Activated CD4-positive, alpha-beta T cell treated with anti-CD3 and anti-CD28 coated beads, Interleukin-2, amount 50 U/mL, for 48 hours (primary cell): ENCODE results near the gene LPP.

Experiments used
- DNase-seq, 2 experiments: peaks; one replicate each; pipeline ENCODE4 v3.0.0-alpha.2; 2020

Gene LPP

DNA sequence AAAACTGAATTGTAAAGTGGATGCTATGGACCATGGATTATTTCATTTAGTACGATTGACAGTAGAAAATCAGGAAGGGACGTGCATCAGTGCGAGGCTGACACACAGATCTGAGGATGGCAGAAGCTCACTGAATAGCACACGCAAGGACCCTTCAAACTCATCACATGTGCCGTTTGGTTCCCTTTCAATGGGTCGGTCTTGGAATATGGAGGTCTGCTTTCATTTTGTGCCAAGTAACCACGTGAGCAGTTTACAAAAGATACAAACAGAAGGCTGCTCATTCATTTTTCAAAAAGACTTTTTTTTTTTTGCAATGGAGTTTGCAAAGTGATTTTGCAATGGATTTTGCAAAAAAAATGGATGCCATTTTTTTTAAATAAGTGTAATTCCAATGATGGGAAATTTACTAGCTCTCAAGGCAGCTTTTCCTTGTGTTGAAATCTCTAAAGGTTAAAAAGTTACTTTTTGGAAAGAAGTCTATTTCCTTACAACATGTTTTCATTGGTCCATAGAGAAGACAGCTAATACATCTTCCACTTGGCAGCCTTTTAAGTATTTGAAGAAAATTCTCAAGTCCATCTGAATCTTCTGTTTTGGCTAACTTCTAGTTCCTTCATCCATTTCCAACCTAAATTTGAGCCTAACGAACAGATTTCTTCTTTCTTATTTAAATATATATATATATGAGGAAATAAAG is 625.5 kb downstream of the LPP start:
- DNase-seq = no peak

DNA sequence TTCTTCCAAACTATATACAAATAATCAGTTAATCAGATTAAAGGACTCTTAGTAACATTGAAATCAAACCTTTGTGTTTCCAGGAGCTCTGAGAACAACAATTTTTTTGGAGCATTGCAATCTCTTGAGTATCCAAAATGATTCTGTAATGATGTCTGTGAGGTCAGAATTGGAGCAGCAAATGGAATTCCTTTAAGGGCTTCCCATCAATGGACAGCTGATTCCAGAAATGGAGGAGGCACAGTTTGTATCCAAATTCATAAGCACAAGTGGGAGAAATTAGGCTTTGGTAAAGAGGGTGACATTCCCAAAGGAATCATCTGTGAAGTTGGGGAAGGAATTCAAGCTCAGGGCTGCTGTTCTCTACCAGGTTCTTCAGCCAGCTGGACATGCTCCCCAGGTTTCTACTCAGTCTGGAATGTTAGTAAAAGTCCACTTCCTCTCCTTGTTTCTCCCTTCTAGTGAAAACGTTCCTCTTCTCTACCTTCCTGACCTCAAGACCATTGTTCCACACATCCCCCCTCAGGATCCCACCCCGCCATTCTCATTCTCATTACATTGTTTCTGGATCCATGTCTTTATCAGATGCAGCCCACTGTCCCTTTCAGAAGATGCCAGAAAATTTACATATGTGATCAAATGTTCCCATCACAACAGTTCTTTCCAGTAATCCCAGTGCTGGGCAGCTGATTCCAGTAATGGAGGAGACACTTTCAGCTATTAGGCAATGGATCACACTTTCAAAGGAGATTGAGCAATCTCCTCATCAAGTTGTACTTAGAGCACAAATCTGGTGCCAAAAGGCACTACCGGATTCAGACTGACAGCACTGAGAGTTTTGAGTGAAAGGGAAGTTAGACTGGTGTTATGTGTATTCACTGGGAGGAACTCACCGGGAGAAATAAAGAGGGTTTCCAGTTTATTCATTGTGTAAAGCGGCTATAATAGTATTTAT is 626.5 kb downstream of the LPP start:
- DNase-seq = no peak

DNA sequence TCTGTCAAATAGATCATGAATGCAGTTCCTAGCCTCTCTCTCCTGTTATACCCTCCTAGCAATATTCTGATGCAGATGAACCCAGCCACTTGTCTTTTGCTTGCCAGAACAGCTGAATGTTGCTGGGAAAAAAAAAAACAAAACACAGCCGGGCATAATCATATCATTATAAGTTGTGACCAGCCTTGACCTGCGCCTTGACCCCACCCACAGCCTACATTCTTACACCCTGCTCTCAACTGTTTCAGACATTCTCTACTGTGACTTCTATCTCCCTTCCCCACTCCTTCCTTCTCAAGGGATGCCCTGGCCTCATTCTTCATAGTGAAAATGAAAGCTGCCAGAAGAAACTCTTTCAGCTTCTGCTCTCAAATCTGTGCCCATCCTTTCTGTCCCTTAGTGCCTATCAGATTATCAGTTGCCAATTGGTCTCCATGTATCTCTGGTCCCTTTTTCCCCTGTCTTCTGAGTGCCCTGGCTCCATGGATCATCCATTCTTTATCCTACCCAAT is 628.7 kb downstream of the LPP start:
- no peak for DNase-seq

DNA sequence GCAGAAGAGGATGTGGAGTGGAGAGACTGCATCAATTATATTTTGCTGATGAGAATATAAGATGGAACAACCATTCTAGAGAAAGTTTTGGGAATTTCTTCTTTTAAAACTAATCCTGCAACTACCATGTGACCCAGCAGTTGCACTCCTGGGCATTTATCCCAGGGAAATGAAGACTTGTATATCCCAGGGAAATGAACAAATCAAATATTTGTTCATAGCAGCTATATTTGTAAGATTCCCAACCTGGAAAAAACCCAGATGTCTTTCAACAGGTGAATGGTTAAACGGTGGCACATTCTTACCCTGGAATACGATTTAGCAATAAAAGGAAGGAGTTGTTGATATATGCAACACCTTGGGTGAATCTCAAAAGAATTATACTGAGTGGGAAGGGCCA is 632.5 kb downstream of the LPP start:
- DNase-seq = no peak

DNA sequence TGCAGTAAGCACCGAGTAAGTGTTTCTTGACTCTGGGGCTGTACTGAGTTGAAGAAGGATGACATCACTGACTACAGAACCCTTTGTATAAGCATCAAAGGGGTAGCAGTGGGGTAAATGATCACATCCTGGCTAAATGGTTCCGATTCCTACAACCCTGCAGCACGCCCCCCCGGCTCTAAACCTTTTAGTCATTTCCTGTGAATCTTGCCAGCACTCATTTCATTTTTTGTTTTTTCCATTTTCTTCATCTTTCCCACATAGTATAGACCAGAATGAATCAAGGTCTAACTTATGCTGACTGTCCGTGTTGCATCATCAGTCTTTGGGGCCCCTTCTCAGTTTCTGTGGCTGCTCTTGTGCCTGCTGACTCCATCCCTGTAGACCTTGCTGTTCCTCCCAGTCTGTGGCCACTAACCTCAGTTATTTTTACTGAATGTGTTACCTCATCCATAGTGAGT is 634.7 kb downstream of the LPP start:
- DNase-seq = peak; percentile 74 to 81

DNA sequence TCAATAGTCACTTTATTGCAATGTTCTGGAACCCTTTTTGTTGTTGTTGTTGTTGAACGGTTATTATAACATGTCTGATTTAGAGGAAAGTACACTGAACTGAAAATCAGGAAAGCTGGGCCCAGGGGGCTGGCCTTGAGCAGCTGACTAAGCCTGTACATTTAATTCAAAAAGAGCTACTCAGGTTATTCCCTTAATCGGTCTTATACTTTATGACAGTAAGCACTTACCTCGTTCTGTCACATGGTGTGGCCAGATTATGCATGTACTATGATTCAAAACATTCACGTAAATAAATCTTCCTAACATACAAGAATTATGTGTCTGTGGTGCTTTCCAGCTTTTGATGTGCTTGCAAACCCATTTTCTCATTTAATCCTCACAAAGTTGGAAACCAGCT is 635.3 kb downstream of the LPP start:
- no peak for DNase-seq

DNA sequence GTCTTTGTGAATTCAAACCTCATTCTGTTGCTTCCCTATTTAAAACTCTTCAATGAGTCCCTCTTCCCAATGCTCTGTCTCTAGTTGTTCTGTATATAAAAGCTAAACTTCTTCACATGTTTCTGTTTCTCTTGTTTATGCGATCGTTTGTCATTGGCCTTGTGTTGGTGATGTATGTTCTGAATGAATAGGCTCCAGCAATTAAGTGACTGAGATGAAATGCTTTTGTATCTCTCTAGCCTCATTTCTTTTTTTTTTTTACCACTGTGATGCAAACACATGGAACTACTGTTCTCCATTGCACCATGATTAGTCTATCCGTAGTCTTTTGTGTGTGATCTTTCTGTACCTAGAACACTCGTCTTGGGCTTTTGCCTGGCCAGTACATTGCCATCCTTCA is 637.4 kb downstream of the LPP start:
- no peak for DNase-seq

DNA sequence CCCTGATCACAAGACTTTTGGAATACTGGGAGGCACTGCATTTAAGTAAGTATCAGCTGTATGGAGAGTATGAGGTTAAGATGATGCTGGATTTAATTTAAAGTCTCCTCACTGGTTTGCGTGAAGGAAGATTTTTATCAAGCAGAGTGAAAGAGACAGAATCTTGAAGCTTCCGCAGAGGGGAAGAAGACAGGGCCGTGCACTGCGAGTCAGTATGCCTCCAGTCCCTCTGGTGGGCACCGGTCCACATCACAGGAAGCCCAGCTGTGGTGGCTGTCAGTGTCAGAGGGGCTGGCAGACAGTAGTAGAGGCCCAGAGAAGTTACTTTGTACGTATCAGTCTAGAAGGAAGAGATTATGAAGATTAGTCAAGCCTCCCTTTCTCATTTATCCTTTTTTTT is 638.8 kb downstream of the LPP start:
- no peak for DNase-seq

DNA sequence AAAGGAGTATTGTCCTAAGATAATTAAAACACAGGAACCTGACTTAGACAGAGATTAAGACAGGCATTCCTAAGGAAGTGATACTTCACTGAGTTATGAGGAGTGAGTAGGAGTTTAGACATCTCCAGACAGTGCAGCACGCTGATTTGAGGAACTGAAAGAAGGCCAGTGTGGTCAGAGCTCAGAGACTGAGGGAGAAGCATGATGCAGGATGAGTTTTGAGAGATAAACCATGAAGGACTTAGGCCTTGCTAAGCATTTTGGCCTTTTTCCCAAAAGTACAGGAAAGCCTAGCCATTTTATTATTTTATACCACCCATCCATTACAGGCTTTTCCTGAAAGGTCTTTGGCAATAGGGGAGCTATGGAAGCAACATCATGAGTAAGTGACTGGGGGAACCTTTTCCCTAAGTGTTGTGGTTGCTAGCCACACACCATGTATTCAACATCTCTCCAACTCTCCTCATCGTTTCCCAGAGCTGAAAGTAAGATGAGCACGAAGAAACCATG is 642.2 kb downstream of the LPP start:
- DNase-seq = no peak

DNA sequence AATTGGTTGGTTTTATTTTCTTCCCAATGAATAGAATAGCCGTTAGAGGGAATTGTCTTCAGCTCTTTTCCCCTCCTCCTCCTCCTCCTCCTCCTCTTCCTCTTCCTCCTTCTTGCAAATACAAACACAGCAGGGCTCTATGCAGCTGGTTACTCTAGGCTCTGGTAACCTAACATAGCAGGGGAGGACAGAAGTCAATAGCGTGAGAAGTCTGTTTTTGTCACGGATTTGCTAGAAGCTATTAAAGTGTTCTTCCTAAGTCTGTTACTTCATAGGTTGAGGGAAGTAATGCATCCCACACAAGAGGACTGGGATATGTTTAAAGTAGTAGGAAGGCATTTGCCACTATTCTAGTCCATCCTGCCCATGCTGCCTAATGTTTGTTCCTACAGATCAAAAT is 643.1 kb downstream of the LPP start:
- no peak for DNase-seq

DNA sequence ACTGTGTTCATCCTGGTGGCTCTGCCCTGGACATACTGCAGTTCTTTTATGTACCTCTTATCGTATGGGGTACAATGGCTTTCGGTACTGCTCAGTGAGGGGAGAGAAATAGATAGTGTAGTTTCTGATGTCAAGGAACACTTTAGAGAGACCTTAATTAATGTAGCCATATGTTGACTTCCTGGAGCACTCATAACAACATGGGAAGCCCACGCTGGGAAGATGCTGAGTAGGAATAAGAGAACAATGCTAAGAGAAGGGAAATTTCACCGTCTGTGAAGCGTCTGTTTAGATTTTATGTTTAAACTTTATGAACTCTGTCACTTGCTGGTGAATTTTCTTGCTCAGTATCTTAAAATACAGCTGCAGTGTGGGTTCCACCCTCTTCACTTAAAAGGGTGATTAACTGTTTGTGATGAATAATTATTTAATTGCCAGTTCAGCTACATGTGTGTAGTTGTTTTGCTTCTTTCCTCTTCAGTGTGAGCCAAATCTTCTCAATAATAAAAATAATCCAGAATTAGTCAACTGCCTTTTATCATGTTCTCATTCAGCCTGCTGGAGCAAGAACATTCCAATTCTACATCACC is 644.7 kb downstream of the LPP start:
- DNase-seq = no peak

DNA sequence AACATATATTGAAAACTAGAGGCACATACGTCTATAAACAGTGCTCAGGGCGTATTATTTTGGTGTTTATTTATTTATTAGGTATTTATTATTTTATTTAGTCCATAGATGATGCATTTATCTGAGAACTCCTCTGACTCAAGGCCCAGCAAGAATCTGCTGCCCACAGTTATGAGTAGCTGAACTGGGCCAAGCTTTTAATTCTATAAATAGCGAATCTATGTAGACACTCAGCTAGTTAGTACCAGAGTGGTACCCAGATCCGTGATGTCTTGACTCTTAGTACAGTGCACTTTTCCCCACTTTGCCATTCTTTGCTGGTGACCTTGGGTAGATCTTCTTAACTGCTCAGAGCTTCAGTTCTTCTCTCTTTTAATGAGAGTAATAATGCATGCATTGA is 647.4 kb downstream of the LPP start:
- DNase-seq = no peak

DNA sequence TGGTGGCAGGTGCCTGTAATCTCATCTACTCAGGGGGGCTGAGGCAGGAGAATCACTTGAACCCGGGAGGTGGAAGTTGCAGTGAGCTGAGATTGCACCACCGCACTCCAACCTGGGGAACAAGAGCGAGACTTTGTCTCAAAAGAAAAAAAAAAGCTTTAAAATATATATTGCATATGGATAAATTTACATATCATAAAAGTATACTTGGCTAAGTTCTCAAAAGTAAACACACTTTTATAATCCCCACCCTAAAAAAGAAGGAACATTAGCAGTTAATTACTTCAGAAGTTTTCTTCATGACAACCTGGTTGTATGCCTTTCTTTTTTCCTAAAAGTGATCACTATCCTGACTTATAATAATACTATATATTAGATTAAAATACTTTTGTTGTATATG is 648.7 kb downstream of the LPP start:
- no peak for DNase-seq

DNA sequence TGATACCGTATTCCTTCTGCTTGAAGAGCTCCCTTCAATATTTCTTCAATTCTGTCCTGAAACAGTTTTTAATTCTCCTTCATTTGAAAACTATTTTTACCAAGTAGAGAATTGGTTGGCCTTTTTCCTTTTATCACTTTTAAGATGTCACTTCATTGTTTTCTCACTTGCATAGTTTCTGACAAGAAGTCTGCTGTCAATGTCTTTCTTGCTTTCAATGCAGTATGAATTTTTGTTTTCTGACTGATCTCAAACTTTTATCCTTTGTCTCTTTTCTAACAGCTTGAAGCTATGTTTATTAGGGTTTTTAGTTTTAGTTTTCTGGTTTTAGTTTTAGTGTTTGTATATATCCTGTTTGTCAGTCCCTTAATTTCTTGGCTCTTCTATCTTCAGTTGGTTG is 653.0 kb downstream of the LPP start:
- DNase-seq = no peak

DNA sequence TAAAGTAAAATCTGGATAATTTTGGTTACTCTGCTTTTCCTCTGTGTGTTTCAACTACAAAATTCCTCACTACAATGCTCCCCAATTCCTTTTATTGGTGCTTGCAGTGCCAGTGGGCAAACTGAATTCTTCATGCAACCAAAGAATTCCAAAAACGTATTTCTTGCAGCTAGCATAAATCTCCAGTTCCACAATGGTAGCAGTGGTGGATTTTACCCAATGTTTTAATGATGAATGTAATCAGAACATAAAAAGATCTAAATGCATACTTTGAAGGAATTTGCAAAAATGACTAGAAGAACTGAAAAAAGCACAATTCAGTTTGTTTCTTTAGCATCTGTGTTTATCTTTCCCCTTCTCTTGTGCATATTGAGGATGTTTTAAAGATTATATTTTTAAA is 658.2 kb downstream of the LPP start:
- DNase-seq = no peak

DNA sequence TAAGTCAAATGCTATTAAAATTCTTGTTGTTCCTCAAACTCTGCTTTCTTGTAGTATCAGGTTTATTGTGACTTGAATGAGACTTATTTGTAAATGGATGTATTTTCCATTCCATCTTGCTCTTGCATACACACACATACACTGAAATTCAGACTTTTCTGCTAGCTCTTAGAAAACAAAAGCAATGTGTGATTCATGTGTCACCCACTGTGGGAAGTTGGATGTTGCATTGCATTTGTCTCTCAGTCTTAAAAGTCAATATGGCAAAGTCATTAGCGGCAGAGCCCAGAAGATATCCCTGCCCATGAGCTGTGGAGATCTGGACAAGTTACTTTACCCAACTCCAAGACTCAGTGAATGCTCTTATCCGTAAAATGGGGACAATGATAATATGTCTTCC is 660.6 kb downstream of the LPP start:
- DNase-seq = no peak

DNA sequence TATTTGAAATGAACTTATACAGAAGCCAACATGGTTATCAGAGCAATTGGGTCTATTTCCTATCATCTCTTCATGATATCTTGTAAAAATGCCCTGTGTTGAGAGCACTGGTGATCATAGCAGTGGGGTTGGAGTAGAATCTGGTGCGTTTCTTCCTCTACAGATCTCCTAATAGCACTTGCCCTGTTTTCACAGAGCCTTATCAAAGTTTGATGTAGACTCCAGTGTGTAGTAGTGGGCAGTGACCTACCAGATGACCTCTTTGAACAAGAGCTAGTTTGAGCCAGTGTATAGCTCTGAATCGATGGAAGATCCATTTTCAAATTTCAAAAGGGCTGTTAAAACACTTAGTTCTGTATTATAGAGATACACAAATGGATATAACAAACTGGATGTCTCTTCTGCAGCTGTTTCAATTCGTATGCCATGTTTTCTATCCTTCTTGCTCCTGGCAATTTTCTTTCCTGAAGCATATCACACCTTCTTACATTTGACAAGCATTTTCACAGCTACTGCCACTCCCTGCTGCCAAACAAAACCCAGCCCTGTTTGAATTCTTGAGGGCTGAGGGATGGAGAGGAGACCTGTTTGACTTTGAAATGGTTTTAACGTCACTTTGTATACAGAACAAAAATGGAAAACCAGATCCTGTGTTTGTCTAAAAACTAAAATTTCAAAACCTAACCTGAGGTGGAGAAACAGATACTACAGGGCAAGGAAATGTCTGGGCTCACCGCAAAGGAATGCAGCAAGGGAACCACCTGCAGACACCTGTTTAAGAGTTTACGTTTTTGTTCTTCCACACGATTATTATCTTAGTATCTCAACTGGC is 663.4 kb downstream of the LPP start:
- no peak for DNase-seq

DNA sequence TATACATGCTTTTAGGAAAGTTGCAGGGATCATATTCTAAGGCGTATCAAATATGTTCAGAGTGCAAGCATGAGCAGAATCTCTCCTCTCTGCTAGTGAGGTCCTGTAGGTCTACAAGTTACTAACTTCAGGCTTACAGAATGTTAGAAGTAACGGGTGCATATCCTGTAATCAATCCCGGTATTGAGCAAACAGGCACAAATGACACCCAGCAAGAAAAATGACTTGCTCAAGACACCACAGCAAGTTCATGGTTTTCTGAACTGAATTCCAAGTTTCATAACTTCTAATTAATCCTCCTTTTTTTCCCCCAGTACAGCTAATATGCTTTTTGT is 663.9 kb downstream of the LPP start:
- DNase-seq = no peak

DNA sequence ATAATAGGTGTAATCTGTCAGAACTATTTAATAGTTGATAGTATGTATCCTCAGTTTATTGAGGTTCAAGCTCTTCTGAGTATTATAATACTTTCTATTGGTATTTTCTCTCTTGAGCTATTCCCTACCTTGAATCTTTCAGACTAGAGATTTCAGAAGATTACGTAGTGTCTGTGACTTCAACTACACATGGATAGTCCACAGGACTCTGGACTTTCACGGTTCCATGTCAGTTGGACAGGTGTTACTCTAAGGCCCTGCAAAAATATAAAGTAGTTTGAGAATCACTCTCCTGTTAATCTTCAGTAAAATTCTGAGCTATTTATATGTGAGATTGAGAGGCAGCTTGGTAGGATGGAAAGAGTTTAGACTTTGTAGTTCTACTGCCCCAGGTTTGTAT is 664.3 kb downstream of the LPP start:
- DNase-seq = no peak

DNA sequence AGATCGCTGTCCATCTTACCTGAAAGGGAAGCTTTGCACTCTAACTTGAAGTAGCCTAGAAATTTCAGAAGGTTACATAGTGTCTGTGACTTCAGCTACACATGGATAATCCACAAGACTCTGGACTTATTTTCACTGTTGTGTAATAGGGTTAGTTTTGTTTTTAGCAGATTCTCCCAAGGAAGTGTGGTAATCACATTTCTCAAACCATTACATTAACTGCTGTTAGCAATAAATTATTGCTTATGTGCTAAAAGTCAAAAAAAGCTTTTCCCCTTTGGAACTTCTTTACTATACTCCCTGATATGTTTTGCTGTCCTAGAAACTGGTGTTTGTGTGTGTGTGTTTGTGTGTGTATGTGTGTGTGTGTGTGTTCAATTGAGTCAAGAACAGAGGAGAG is 666.0 kb downstream of the LPP start:
- DNase-seq = no peak

DNA sequence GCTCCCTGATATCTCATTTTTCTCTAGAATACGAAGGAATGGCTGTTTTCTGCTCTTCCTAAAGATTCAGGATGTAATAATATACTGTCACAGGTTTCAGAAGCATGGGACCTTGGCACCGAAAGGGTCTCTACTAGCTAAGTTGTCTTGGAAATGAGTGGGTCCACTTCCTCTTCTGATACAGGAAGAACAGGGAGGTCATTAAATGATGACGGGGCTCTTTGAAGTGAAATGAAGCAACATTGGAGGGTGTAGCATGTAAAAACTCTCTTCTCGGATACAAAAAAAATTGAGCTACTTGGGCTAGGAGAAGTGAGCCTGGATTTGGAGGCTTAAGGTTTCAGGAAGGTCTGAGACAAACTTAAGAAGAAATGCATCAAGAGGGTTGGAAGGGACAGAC is 668.0 kb downstream of the LPP start:
- DNase-seq = no peak

DNA sequence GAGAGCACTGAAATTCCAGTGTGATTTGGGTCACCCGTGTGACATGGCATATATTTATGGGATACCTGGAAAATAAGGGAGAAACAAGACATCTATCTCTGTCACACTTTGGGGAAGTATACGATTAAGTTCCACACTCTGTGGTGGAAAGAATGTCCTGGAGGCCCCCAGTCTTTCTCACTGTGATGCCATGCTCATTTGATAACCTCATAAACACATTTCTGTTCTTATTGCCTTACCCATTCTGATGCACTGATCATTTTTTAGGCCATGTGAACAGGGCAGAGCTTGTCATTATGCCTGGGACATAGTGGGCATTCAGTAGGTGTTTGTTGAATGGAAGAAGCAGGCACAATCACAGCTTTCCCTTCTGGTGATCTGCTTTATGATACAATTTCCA is 668.5 kb downstream of the LPP start:
- DNase-seq = no peak

DNA sequence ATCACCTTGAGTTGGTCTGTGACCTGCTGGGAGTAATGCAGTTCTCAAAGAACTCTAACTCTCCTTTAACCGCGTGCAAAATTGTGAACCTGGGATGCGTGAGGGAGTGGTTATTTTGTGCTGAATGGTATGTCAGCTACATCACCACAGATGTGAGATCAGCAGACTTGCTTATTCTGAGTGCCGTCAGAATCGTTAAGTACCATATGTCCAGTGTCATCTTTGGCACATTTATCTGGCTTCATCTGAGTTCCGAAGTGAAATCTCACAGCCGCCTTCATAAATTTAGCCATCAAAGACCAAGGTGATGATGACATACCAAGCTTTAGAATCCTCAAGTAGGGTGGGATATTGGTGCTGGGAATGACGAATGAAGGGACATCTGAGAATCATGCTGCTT is 670.6 kb downstream of the LPP start:
- DNase-seq = no peak
